GM19239 (cell line): Measurements from ENCODE around the gene TENM4.
"Not testable (repeated sequence)": the region's sequence is repeated elsewhere in the genome, so short reads cannot be mapped to it uniquely, and the experiment has no call there.

ENCODE experiments used
- DNase-seq: peaks from one replicate; pipeline ENCODE4 v3.0.0; 2011; ENCODE audit warnings: low spot score; ENCODE audit not compliant: insufficient read length
- FAIRE-seq: peaks from 2 replicates; lab custom pipeline; 2011; peaks lifted over from hg19 to GRCh38; lab: Jason Lieb, UNC

The TENM4 gene

GRCh38 chr11:79198203-79198897, 242.5 kb downstream of the TENM4 start:
- no peak for FAIRE-seq
- DNase-seq = no peak

DNA sequence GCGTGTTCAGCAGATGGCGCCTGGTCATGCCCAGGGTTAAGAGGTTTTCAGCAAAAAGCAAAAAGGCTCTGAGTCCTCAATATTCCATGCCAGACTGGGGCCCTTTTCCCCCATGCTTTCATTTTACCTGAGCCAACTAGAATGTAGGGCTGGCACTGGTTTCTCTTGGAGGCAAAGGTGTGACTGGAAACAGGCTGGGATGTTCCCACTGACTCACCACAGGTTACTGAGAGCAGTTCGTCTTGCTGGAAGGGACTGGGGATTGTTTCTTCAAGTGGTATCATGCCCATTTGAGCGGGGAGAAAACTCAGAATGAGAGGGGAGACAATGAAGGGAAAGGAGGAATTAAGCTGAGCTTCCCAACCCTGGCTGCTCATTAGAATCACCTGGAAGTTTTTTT, 243.9 kb downstream of the TENM4 start:
- DNase-seq (no peak), FAIRE-seq (no peak)

DNA sequence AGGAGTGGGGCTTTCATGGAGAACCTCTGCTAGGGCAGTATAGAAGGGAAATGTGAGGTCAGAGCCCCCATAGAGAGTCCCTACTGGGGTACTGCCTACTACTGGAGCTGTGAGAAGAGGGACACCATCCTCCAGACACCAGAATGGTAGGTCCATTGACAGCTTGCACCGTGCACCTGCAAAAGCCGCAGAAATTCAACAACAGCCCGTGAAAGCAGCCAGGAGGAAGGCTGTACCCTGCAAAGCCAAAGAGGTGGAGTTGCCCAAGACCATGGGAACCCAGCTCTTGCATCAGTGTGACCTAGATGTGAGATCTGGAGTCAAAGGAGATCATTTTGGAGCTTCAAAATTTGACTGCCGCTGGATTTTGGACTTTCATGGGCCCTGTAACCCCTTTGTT, 245.6 kb downstream of the TENM4 start:
- no peak for FAIRE-seq
- DNase-seq = no peak

DNA sequence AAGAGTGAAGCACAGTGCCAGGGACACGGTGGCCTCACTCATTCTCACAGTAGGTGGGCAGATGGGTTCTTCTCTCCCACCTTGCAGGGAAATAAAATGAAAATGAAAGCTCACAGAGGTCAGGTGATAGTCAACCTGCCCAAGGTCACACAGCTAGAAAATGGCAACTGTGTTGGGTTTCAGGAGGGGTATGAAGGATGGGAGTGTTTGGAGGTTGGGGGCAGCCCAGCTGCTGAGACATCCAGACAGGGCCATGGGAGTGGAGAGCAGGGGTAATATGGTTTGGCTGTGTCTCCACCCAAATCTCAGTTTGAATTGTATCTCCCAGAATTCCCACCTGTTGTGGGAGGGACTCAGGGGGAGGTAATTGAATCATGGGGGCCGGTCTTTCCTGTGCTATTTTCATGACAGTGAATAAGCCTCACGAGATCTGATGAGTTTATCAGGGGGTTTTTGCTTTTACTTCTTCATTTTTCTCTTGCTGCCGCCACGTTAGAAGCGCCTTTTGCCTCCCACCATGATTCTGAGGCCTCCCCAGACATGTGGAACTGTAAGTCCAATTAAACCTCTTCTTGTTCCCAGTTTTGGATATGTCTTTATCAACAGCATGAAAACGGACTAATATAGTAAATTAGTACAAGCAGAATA, 247.0 kb downstream of the TENM4 start:
- FAIRE-seq (no peak), DNase-seq (no peak)

DNA sequence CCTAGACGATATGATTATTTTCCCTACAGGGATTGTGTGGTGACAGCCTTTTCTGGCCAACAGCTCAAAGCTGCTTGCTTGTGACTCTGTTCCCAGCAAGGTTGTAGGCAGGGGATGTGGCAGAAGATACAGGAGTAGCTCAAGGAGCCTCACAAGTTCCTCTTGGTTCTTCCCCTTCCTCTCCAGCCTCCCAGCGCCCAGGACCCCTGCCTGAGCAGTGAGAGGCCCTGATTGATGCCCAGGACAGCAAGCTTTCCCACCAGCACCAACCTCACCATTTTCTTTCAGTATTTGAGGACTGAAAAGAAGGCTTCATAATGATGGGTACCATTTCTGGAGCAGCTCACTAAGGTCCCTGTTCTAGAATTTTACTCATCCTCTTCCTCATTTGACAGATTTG, 248.0 kb downstream of the TENM4 start:
- DNase-seq (no peak), FAIRE-seq (no peak)

GRCh38 chr11:79191716-79192115, 249.1 kb downstream of the TENM4 start:
- FAIRE-seq, DNase-seq: not testable (repeated sequence)

DNA sequence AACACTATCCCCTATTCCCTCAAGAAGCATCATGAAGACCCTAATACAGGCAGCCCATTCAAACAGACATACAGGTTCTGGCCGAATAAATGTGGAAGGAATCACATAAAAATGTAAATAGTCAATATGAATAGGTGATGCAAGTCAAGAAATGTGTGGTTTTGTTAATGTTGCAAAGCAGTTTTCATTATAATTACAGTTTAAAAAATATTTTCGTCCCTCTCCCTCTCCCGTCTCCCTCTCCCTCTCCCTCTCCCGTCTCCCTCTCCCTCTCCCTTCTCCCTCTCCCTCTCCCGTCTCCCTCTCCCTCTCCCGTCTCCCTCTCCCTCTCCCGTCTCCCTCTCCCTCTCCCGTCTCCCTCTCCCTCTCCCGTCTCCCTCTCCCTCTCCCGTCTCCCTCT, 250.3 kb downstream of the TENM4 start:
- not testable (repeated sequence) for FAIRE-seq, DNase-seq

DNA sequence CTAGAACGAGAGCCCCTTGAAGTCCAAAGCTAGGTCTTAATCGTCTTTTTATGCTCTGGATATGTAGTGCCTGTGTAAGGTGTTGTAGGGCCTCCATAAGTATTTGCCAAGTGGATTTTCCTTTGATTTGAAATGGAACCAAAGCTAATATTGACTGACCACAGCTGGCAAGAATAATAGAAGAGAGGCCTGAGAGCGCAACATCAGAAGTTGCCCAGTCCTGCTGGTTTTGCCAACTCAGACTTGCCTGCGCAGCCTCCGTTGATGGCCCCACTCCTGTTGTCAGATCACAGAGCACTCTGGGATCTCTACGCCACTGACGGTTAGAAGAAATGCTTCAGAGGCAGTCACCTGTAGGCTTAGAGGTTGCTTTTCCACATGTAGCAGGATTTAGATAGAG, 251.2 kb downstream of the TENM4 start:
- FAIRE-seq (no peak), DNase-seq (no peak)

DNA sequence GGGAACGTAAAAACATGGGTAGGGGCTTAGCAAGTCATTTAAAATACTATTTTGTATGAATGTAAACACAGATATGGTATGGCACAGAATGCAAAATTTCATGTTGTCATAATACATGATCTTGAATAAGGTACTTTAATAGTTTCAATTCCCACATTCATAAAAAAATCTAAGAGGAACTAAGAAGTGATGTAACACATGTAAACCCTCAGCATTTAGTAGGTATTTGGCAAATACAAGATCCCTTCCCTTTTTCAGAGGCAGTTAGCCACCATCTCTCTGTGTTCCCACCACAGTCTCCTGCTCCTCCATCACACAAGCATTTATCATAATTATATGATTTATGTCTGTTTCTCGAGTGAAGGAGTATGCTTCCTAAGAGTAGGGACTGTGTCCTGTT, 251.8 kb downstream of the TENM4 start:
- DNase-seq (no peak), FAIRE-seq (no peak)

GRCh38 chr11:79186669-79187068, 254.2 kb downstream of the TENM4 start:
- DNase-seq = no peak
- no peak for FAIRE-seq

GRCh38 chr11:79185351-79185750, 255.5 kb downstream of the TENM4 start:
- no peak for FAIRE-seq
- DNase-seq = no peak

DNA sequence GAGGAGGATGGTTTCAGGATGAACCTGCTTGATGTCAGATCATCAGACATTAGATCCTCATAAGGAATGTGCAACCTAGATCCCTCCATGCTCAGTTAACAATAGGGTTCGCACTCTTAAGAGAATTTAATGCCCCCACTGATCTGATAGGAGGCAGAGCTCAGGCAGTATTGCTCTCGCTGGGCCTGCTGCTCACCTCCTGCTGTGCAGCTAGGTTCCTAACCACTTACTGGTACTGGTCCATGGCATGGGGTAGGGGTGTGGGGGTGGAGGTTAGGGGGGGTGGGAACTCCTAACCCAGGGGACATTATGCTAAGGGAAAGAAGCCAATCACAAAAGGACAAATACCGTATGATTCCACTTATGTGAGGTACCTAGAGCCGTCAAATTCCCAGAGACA, 256.5 kb downstream of the TENM4 start:
- FAIRE-seq (no peak), DNase-seq (no peak)

DNA sequence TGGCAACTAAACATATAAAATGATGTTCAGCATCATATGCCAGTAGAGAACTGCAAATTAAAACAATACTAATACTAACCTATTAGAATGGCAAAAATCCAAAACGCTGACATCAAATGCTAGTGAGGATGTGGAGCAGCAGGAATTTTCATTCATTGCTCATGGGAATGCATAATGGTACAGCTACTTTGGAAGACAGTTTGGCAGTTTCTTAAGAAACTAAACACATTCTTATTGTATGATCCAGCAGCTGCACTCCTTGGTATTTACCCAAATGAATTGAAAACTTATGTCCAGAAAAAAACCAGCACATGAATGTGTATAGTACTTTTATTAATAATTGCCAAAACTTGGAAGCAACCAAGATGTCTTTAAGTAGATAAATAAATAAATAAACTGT, 258.0 kb downstream of the TENM4 start:
- FAIRE-seq = no peak

DNA sequence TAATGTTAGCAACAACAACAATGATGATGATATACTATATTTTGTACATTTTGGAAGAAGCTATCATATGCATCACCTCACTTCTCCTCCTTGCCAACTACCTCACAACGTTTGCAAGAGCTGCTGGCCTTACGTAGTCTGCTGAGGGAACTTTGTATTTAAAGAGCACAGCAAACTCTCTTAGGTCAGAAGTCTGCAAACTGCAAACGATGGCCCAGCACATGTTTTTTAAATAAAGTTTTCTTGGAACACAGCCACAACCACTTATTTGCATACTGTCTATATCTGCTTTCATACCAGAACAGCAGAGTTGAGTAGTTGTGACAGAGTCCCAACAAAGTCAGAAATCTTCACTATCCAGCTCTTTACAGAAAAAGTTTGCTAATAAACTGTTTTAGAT, 261.7 kb downstream of the TENM4 start:
- FAIRE-seq = no peak
- no peak for DNase-seq

More for the DNA sequence above, 258.0 kb downstream of the TENM4 start:
- no peak for DNase-seq

DNA sequence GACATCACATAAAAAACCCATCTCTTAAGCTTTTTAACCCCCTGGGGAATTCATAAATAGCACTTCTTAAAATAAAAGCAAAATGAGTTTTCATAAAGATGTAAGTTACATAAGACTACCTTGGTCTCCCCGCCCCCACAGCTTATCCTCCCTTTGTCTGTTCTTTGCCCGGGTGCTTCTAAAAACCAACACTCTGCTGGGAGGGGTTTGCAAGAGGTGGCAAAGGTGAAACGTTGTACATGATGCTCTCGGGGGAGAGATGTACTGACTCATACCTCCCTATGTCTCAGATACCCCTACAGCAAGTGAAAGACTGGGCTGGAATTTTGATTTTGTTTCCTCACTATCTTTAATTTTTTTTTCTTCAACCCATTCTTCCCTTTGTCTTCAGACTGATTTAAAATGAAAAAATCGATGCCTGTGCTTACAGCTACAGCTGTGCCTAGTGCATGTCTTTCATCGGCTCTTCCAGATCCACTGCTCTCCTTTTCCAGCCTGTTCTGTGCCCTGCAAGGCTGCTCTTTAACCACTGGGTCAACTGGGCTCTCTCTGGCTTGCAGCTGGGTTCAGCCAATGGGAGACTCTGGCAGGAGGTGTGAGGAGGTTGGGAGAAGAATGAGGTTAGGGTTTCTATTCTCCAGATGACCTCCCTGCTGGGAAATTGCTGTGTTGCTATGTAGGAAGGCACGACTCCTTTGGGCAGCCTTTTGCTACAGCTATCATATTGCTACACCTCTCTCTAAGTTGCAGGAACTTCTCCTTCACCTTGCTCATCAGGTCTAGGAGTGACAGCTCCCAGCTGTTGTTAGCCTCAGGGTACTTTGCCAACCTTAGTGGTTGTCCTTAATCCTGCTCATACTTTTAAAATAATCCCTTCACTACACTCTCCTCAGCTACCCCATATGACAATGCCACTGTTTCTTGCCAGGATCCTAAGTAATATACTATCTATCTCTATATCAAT, 266.5 kb downstream of the TENM4 start:
- no peak for DNase-seq
- FAIRE-seq = no peak

GRCh38 chr11:79173615-79174014, 267.2 kb downstream of the TENM4 start:
- DNase-seq = no peak
- no peak for FAIRE-seq

DNA sequence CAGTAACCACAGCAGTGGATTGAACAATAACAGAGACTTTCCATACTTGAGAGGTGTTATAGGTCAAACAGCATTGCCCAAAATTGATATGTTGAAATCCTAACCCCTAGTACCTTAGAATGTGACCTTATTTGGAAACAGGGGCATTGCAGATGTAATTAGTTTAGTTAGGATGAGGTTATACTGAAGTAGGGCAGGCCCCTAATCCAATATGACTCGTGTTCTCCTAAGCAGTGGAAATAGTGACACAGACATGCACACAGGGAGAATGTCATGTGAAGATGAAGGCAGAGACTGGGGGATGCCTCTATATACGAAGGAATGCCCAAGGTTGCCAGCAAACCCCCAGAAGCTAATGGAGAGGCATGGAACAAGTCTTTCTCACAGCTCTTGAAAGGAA, 270.5 kb downstream of the TENM4 start:
- no peak for DNase-seq
- FAIRE-seq = no peak

DNA sequence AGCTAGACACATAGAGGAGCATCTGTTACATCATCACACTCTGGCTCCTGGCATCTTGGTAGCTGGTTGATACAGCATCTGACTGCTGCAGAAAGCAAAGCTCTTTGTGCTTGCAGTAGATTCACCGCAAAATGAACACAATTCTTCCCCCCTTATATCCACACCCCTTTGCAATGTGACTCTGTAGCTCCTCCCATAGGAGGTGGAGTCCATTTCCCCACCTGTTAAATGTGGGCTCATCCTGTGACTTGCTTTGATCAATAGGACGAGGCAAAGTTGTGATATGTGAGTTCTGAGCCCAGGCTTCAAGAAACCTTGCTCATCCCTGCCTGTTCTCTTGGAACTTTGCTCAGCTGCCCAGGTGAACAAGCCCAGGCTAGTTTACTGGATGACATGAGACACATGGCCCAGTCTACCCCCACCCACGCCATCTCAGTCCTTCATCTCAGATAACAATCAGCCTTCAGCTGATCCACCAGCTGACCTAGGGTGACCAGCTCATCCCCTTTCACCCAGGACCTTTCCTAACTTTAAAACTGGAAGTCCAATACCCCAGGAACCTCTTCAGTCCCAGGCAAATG, 272.2 kb downstream of the TENM4 start:
- DNase-seq (no peak), FAIRE-seq (no peak)

GRCh38 chr11:79167510-79168188, 273.2 kb downstream of the TENM4 start:
- FAIRE-seq (no peak), DNase-seq (no peak)

DNA sequence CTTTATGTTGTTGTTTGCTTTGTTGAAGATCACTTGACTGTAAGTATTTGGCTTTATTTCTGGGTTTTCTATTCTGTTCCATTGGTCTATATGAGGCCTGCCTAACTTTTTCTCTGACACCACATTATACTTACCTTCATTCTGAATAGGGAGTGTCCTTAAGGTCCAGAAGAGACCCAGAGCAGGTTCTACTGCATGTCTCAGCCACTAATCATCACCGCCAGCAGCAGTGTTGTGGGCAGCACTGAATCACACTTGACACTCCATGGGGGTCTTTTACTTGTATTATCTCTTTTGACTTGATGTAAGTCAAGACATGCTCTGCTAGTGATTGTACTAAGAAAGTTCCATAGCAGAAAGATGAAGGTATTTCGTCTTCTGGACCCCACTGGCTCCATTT, 274.9 kb downstream of the TENM4 start:
- FAIRE-seq (no peak), DNase-seq (no peak)
